Testis (tissue), 2 donors: ENCODE results near the gene SPAG4.

Experiments
- POLR2A ChIP-seq: fragments of 450-650 bp; IDR thresholded peaks from one replicate; pipeline ENCODE4 v1.6.1; 2017; ENCODE audit warnings: antibody characterized with exemption, mild to moderate bottlenecking, moderate library complexity
- TF ChIP-seq, protein P1 (sequence below), 3 experiments: fragments of 450-650 bp in 2 of 3; fragments of 200-600 bp in 1 of 3; sonication (generic) in 1 of 3; IDR thresholded peaks; one replicate each; pipeline ENCODE4 v1.5.1; 2016 to 2019; ENCODE audit warnings: antibody characterized with exemption in 3 of 3, mild to moderate bottlenecking in 2 of 3, moderate library complexity in 1 of 3

DNA sequence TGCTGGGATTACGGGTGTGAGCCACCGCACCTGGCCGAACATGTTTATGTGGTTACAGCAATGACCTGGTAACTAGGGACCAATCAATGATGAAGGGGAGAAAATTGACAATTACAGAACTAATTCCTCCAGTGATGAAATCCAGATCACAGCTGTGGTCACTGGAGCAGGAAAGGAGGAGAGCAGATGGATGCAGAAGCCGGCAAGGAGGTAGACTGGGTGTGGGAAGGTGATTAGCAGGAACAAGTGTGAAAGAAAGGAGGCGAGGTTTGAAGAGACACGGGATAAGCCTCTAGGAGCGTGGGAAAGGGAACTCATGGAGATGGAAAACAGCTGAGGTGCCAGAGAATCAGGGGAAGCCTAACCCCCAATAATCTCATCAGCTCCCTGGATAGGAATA, 17.2 kb upstream of the SPAG4 start:
- TF ChIP-seq, protein P1, sequence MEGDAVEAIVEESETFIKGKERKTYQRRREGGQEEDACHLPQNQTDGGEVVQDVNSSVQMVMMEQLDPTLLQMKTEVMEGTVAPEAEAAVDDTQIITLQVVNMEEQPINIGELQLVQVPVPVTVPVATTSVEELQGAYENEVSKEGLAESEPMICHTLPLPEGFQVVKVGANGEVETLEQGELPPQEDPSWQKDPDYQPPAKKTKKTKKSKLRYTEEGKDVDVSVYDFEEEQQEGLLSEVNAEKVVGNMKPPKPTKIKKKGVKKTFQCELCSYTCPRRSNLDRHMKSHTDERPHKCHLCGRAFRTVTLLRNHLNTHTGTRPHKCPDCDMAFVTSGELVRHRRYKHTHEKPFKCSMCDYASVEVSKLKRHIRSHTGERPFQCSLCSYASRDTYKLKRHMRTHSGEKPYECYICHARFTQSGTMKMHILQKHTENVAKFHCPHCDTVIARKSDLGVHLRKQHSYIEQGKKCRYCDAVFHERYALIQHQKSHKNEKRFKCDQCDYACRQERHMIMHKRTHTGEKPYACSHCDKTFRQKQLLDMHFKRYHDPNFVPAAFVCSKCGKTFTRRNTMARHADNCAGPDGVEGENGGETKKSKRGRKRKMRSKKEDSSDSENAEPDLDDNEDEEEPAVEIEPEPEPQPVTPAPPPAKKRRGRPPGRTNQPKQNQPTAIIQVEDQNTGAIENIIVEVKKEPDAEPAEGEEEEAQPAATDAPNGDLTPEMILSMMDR (IDR thresholded peaks at IDR 0.05): no peak
- no peak for TF ChIP-seq POLR2A
